Thyroid gland (tissue), 4 donors: Measurements from ENCODE around the gene MGST1.
A peak's percentile ranks its signal among the peaks of the same experiment; 100 is the strongest.

Source experiments
- POLR2A ChIP-seq, 2 donors: fragments of 450-650 bp; IDR thresholded peaks; one replicate each; pipeline ENCODE4 v1.6.1; 2017; ENCODE audit warnings: antibody characterized with exemption in 2 of 2, mild to moderate bottlenecking in 2 of 2, moderate library complexity in 1 of 2
- TF ChIP-seq, protein P1 (sequence below), 6 experiments: fragments of 200-600 bp in 3 of 6; fragments of 450-650 bp in 3 of 6; sonication (generic) in 3 of 6; IDR thresholded peaks; one replicate each; pipeline ENCODE4 v1.5.1; 2016 to 2019; ENCODE audit warnings: antibody characterized with exemption in 6 of 6, mild to moderate bottlenecking in 2 of 6, inconsistent platforms in 1 of 6, moderate library complexity in 1 of 6

DNA sequence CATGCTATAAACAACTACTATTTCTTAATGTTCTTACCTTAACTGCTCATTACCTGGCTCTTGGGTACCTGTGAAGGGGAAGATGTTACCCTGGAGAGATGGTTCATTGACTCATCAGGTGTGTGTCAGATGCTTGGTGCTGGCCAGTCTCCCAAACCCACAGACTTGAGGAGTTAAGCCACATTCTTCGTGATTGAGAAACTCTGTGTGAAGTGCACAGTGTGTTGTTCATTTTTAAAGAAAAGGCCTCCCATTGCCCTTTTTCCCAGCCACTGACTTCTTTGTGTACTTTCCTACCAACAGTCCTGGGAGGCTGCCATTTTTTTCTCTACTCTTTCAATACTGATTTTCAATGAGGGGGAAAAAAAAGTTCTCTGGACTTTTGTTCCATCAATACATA, 3.2 kb downstream of the MGST1 start:
- TF ChIP-seq, protein P1, sequence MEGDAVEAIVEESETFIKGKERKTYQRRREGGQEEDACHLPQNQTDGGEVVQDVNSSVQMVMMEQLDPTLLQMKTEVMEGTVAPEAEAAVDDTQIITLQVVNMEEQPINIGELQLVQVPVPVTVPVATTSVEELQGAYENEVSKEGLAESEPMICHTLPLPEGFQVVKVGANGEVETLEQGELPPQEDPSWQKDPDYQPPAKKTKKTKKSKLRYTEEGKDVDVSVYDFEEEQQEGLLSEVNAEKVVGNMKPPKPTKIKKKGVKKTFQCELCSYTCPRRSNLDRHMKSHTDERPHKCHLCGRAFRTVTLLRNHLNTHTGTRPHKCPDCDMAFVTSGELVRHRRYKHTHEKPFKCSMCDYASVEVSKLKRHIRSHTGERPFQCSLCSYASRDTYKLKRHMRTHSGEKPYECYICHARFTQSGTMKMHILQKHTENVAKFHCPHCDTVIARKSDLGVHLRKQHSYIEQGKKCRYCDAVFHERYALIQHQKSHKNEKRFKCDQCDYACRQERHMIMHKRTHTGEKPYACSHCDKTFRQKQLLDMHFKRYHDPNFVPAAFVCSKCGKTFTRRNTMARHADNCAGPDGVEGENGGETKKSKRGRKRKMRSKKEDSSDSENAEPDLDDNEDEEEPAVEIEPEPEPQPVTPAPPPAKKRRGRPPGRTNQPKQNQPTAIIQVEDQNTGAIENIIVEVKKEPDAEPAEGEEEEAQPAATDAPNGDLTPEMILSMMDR (IDR thresholded peaks at IDR 0.05) = no peak
- peak in 1 of 2 donors; percentile 53 for TF ChIP-seq POLR2A (IDR thresholded peaks at IDR 0.05)
